ENCODE measurements around the gene CCL16.
"Not testable (repeated sequence)": the region's sequence is repeated elsewhere in the genome, so short reads cannot be mapped to it uniquely, and the experiment has no call there.

Gene CCL16

DNA sequence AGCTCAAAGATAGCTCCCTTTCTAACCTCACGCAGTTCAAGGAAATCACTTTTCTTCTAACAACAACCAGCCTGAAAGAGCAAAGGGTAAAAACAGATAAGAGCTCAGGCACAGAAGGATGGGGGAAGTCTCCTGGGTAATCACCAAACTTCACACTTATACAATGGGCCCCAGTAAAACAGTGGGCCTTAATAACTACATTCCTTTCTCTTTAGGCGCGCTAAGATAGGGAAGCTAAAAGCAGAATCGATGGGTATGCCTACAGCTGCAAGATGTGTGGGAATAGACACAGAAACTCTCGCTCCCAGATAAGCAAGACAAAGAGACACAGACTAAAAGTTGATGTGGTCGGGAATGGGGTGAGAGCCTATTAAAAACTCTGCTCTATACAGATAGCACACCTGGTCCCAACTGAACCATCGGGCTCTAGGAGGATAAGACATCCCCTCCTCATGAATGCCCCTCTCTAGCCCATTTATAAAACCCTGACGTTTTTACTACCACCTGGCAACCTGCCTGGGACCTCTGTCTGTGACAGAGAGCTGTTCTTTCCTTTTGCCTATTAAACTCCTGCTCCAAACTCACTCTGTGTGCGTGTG lies 38.6 kb downstream of the CCL16 start:
- DNase-seq (ENCODE audit: low read depth in 2 of 3, low spot score in 2 of 3): no peak

DNA sequence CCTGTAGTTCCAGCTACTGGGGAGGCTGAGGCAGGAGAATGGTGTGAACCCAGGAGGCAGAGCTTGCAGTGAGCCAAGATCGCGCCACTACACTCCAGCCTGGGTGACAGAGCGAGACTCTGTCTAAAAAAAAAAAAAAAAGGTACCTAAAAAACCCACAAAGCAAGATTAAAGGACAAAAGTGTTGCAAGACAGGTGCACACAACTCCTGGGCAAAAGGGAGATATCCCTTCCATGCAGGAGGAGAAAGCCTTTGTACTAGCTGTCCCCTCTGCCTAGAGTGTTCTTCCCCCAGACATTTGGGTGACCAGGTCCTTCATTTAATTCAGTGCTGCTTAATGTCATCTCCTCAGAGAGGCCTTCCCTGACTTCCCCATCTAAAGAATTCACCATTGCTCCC lies 42.8 kb downstream of the CCL16 start:
- DNase-seq (ENCODE audit: low read depth in 2 of 3, low spot score in 2 of 3): not testable (repeated sequence)

DNA sequence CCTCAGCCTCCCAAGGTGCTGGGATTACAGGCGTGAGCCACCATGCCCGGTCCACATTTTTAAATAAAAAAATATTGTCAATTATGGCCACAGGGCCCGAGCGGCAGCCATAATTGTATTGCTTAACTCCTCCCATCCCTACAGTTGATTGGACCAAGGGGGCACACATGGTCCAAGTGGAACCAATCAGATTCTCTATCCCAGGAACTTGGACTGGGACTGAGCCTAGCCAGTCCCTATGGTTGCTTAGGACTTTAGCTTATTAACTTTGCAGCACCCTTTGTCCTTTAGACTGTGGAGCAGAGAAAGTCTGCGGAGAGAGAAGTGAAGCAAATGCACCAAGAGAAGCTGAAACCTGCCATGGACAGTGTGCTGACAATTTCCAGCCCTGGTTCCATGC lies 45.2 kb downstream of the CCL16 start:
- no peak for DNase-seq (ENCODE audit: low read depth in 2 of 3, low spot score in 2 of 3)

DNA sequence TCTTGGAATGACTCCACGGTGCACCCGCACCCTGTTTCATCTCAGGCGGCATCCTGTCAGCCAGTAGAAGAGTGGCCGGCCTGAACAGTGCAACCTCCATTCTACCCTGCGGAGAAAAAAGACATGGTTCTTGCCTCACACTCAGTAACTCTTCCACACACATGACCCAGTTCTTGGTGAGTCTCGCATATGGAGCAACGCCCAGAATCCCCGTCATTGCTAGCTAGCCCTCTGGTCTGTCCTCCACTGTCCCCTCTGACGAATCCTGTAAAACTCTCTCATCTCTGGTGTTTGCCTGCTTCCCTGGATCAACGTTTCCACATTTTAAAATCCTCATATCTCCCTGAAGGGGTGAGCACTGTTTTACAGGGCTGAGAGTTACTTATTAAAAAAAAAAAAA lies 46.5 kb downstream of the CCL16 start:
- no peak for DNase-seq (ENCODE audit: low read depth in 2 of 3, low spot score in 2 of 3)

DNA sequence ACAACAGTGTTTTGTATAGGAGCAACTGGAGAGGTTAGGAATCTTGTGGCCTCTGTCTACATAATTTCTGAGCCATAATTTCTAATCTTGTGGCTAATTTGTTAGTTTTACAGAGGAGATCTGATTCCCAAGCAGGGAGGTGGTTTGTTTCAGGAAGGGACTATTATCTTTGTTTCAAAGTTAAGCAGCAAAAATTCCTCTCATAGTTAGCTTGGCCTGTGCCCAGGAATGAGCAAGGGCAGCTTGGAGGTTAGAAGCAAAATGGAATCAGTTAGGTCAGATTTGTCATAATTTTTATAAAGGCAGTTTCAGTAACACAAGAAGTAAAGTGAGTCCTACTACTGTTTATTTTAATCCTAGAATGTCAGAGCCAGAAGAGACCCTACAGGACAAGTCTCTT lies 48.7 kb downstream of the CCL16 start:
- DNase-seq (ENCODE audit: low read depth in 2 of 3, low spot score in 2 of 3): no peak

DNA sequence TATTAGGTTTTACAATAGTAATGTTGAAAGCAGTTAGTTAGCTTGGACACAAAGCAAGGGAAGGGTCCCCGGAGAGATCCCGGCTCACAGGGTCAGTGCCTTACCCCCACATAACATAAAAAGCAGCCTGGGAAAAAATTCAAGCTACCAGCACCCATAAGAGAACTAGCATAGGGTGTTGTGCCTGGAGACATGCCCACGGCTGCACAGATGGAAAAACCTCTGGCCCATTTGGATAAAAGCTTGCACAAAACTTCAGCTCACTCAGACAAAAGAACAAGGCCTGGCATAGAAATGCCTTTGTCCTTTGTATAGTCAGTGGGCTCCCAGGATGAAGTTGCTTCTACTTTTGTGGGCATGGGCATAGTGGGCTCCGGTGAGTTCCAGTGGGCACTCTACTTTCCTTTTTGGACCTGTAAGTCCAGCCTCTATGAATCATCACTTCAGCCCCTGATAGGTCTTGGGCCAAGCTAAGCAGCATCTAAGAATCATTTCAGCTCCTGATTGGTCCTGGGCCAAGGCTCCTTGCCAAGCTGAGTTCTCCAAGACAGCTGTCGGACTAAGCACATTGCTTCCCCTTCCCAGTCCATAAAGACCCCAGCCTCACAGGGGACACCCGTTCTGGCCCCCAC lies 49.4 kb downstream of the CCL16 start:
- no peak for DNase-seq (ENCODE audit: low read depth in 2 of 3, low spot score in 2 of 3)

DNA sequence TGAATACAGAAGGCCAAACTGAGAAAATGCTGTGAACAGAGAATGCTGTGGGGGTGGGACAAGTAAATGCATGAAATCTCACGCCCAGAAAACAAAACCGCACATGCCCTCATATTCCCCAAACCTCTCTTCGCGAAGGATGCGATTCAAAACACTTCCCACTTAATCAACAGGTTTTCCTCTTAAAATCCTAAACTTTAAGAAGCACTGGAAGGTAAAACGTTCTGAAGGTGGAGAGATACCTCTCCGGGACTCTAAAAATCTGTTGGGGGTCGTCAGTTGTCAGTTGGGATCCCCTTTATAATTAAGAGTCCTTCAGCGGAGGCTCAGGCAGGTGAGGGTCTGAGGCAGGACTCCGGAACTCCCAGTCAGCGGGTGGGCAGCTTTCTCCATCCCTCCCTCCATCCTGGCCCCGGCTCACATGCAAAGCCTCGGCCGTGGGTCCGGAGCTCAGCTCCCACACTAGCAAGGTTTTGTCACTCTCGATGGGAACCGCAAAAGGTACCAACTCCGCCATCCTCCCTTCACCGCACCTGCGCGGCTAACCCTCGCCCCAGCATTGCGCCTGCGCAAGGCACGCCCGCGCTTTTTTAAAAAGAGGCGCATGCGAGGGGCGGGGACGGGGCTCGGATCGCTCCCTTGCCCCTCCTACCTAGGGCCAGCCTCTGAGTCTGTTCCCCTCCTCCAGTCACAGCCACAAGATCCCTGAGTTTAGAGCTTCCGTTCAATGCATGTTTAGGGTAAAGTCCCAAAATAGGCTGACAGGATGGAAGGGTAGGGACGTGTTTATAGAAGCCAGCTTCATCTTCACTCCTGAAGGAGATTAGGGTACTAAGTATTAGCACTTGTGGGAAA lies 50.9 kb downstream of the CCL16 start, which contains the start of gene RDM1:
Gene RDM1, minus strand, starts transcription at position 563 of the 855 bp plus-strand sequence. Its CDS starts 46 bp downstream, at position 517.
- peak; percentile 77 to 84 (median 80) for DNase-seq (ENCODE audit: low read depth in 2 of 3, low spot score in 2 of 3)

DNA sequence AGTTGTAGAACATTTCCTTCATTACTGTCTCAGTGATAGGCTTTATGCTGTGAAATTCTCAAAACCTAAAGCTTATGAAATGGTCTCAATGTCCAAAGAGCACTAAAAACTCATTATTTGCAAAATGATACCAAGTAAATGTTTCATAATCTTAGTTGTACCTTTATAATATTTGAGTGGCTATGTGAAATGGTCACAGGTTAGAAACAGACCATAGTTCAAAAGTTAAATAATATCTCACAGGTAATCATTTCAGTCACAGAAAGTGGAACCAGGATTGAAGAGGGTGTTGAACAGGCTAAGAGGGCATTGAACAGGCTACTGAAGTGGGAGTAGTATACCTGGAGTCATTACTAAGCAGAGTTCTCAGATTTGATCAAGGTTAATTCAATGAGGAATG lies 53.6 kb downstream of the CCL16 start:
- no peak for DNase-seq (ENCODE audit: low read depth in 2 of 3, low spot score in 2 of 3)
